ENCODE measurements around the gene CDC42BPB.

GRCh38 chr14:102991376-102991775, 66.0 kb downstream of the CDC42BPB start:
- TF ChIP-seq CTCF (IDR thresholded peaks at IDR 0.05) (no peak), POLR2A (IDR thresholded peaks at IDR 0.05) (no peak), POLR2AphosphoS5 (IDR thresholded peaks at IDR 0.05) (no peak)

All from breast epithelium (tissue), 3 donors.